Activated CD8-positive, alpha-beta memory T cell treated with anti-CD3 and anti-CD28 coated beads for 48 hours (primary cell): Measurements from ENCODE around the gene PROCA1.
"Not testable (repeated sequence)": the region's sequence is repeated elsewhere in the genome, so short reads cannot be mapped to it uniquely, and the experiment has no call there.

Experiments used
- DNase-seq, 3 experiments: peaks; one replicate each; pipeline ENCODE4 v3.0.0-alpha.2; 2020; ENCODE audit warnings: low read depth in 2 of 3, low spot score in 2 of 3

Gene PROCA1

GRCh38 chr17:28675980-28676379 is 35.7 kb downstream of the PROCA1 start:
- no peak for DNase-seq

GRCh38 chr17:28675490-28675889 is 36.2 kb downstream of the PROCA1 start:
- DNase-seq, result no peak

- DNase-seq, result no peak
Measured at GRCh38 chr17:28669918-28670317, 41.8 kb downstream of the PROCA1 start.

GRCh38 chr17:28667870-28668269 is 43.8 kb downstream of the PROCA1 start:
- DNase-seq, result no peak

- DNase-seq, result no peak
Measured at GRCh38 chr17:28665994-28666393, 45.7 kb downstream of the PROCA1 start.

GRCh38 chr17:28663723-28664122 is 48.0 kb downstream of the PROCA1 start:
- DNase-seq, result no peak

GRCh38 chr17:28662527-28662829 is 49.2 kb downstream of the PROCA1 start:
- DNase-seq, result no peak

- peak; percentile 81 to 99 (median 95) for DNase-seq
Measured at GRCh38 chr17:28661635-28662526, 49.8 kb downstream of the PROCA1 start, which contains the start of the genes SDF2 and SUPT6H. Gene SDF2, minus strand, starts transcription at chr17:28661906. Its CDS starts 30 bp downstream, at chr17:28661876. Gene SUPT6H, plus strand, starts transcription at chr17:28662205. Its CDS starts 11,197 bp downstream, at chr17:28673402.

- DNase-seq, result not testable (repeated sequence)
Measured at GRCh38 chr17:28659497-28659881, 52.2 kb downstream of the PROCA1 start.

GRCh38 chr17:28658766-28659496 is 52.8 kb downstream of the PROCA1 start:
- DNase-seq, result not testable (repeated sequence)

- DNase-seq, result not testable (repeated sequence)
Measured at GRCh38 chr17:28658342-28658741, 53.3 kb downstream of the PROCA1 start.

- DNase-seq, result no peak
Measured at GRCh38 chr17:28657756-28658155, 53.9 kb downstream of the PROCA1 start.

- DNase-seq, result no peak
Measured at GRCh38 chr17:28655160-28655559, 56.5 kb downstream of the PROCA1 start.
